WTC11 (cell line): ENCODE measurements around the gene MVD. TPM values are rescaled to one million over a fixed set of nuclear protein-coding genes. Genes with fewer than 3 reads are reported as not detected.

ENCODE experiments used
- ATAC-seq: fragments of 200-7000 bp; cut with Tn5 transposase; 2 replicates; pipeline ENCODE4 v1.10.0; 2021; ENCODE audit warnings: mild to moderate bottlenecking, moderate library complexity
- CTCF ChIA-PET: fragments of 300-600 bp; sonication (Branson Sonifier 250); formaldehyde crosslinking; loops from one replicate; lab custom pipeline; 2021; ENCODE audit warnings: antibody characterized with exemption; lab: Charles Lee
- POLR2A ChIA-PET: fragments of 350-600 bp; sonication (Branson Sonifier 250); formaldehyde crosslinking; loops from one replicate; lab custom pipeline; 2021; ENCODE audit warnings: antibody characterized with exemption; lab: Charles Lee
- DNase-seq: peaks from one replicate; pipeline ENCODE4 v3.0.0; 2021; ENCODE audit warnings: low spot score
- H3K27ac Mint-ChIP-seq: 2 replicates; pipeline ENCODE4 v1.8.0; 2021; ENCODE audit warnings: mixed read lengths
- H3K27me3 Mint-ChIP-seq: 2 replicates; pipeline ENCODE4 v1.8.0; 2021; ENCODE audit warnings: low read depth, mild to moderate bottlenecking, moderate library complexity, mixed read lengths
- H3K36me3 Mint-ChIP-seq: 2 replicates; pipeline ENCODE4 v1.8.0; 2021; ENCODE audit warnings: mixed read lengths
- H3K4me1 Mint-ChIP-seq: 2 replicates; pipeline ENCODE4 v1.8.0; 2022; ENCODE audit warnings: mixed read lengths
- H3K4me3 Mint-ChIP-seq: 2 replicates; pipeline ENCODE4 v1.8.0; 2021; ENCODE audit warnings: mild to moderate bottlenecking, moderate library complexity, mixed read lengths
- H3K9me3 Mint-ChIP-seq: 2 replicates; pipeline ENCODE4 v1.8.0; 2021; ENCODE audit warnings: mixed read lengths
- CDX4 ChIP-seq: fragments of 250-450 bp; sonication (Bioruptor Pico); IDR thresholded peaks from 2 replicates; pipeline ENCODE4 v1.9.0; 2021; ENCODE audit warnings: moderate library complexity, mild to moderate bottlenecking, inconsistent platforms, borderline replicate concordance
- E2F1 ChIP-seq: sonication (generic); formaldehyde crosslinking; IDR thresholded peaks from 2 replicates; pipeline ENCODE4 v1.8.0; 2022; ENCODE audit warnings: mild to moderate bottlenecking, missing genetic modification reagents
- FOXP4 ChIP-seq: sonication (generic); formaldehyde crosslinking; IDR thresholded peaks from 2 replicates; pipeline ENCODE4 v1.8.0; 2022; ENCODE audit warnings: mild to moderate bottlenecking, missing genetic modification reagents
- MYBL2 ChIP-seq: sonication (generic); formaldehyde crosslinking; IDR thresholded peaks from 2 replicates; pipeline ENCODE4 v1.8.1; 2023; ENCODE audit warnings: mild to moderate bottlenecking, moderate library complexity, missing genetic modification reagents
- PRRX2 ChIP-seq: fragments of 250-450 bp; sonication (Bioruptor Pico); IDR thresholded peaks from 2 replicates; pipeline ENCODE4 v1.8.0; 2021; ENCODE audit warnings: mild to moderate bottlenecking
- ZNF219 ChIP-seq: sonication (generic); formaldehyde crosslinking; IDR thresholded peaks from 2 replicates; pipeline ENCODE4 v1.8.0; 2023; ENCODE audit warnings: missing genetic modification reagents, mild to moderate bottlenecking, borderline replicate concordance
- ZNF281 ChIP-seq: sonication (generic); formaldehyde crosslinking; IDR thresholded peaks from 2 replicates; pipeline ENCODE4 v1.8.0; 2023; ENCODE audit warnings: mild to moderate bottlenecking, missing genetic modification reagents
- ZNF423 ChIP-seq: fragments of 250-450 bp; sonication (Bioruptor Pico); IDR thresholded peaks from 2 replicates; pipeline ENCODE4 v2.1.2; 2022; ENCODE audit warnings: mild to moderate bottlenecking, moderate library complexity
- total RNA-seq: library from RNA; stranded (reverse); gene quantifications from 3 replicates; pipeline ENCODE4 v1.2.3, GENCODE V29; 2021
- TF ChIP-seq, protein P1 (sequence below): fragments of 250-450 bp; sonication (Bioruptor Pico); IDR thresholded peaks from 2 replicates; pipeline ENCODE4 v1.8.0; 2021; ENCODE audit warnings: mild to moderate bottlenecking
- TF ChIP-seq, protein P2 (sequence below): sonication (generic); formaldehyde crosslinking; IDR thresholded peaks from 2 replicates; pipeline ENCODE4 v1.8.1; 2023; ENCODE audit warnings: mild to moderate bottlenecking, missing genetic modification reagents
- TF ChIP-seq, protein P3 (sequence below): sonication (generic); formaldehyde crosslinking; conservative IDR thresholded peaks from 2 replicates; pipeline ENCODE4 v1.8.1; 2023; ENCODE audit warnings: mild to moderate bottlenecking, low read depth, missing genetic modification reagents, moderate library complexity
- TF ChIP-seq, protein P4 (sequence below): sonication (generic); formaldehyde crosslinking; IDR thresholded peaks from 2 replicates; pipeline ENCODE4 v1.8.1; 2022; ENCODE audit warnings: low read depth, mild to moderate bottlenecking, moderate library complexity, missing genetic modification reagents, borderline replicate concordance
- TF ChIP-seq, protein P5 (sequence below): sonication (generic); formaldehyde crosslinking; IDR thresholded peaks from 2 replicates; pipeline ENCODE4 v1.8.0; 2023; ENCODE audit warnings: missing genetic modification reagents

Gene MVD
- total RNA-seq, 1 experiment from 2014 or later, result 113 TPM

GRCh38 chr16:88692861-88693260 is 30.0 kb upstream of the MVD start:
- Mint-ChIP-seq H3K27ac (no peak overlapping the region), H3K4me1 (peaks cover 6% of the 10 kb centered on the region; the same call in 1 of the 2 replicates), H3K4me3 (no peak overlapping the region), H3K36me3 (peaks cover 3% of the 10 kb centered on the region; the same call in 1 of the 2 replicates), H3K9me3 (no peaks in the 10 kb centered on the region), H3K27me3 (peaks cover 15% of the 10 kb centered on the region)
- ATAC-seq, result no peak
- ChIA-PET POLR2A (no interaction called here), CTCF (interaction anchor here (2.7 kb wide), 1 partner anchor 44 kb away, joined by 22 read pairs; no protein-coding TSS in a partner anchor)
- TF ChIP-seq, protein P1, sequence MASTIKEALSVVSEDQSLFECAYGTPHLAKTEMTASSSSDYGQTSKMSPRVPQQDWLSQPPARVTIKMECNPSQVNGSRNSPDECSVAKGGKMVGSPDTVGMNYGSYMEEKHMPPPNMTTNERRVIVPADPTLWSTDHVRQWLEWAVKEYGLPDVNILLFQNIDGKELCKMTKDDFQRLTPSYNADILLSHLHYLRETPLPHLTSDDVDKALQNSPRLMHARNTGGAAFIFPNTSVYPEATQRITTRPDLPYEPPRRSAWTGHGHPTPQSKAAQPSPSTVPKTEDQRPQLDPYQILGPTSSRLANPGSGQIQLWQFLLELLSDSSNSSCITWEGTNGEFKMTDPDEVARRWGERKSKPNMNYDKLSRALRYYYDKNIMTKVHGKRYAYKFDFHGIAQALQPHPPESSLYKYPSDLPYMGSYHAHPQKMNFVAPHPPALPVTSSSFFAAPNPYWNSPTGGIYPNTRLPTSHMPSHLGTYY (CRISPR knock-in tag), result no peak
- TF ChIP-seq, protein P2, sequence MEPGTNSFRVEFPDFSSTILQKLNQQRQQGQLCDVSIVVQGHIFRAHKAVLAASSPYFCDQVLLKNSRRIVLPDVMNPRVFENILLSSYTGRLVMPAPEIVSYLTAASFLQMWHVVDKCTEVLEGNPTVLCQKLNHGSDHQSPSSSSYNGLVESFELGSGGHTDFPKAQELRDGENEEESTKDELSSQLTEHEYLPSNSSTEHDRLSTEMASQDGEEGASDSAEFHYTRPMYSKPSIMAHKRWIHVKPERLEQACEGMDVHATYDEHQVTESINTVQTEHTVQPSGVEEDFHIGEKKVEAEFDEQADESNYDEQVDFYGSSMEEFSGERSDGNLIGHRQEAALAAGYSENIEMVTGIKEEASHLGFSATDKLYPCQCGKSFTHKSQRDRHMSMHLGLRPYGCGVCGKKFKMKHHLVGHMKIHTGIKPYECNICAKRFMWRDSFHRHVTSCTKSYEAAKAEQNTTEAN, result no peak
- TF ChIP-seq PRRX2 (CRISPR knock-in tag) (no peak), MYBL2 (CRISPR knock-in tag) (no peak), FOXP4 (CRISPR knock-in tag) (no peak), E2F1 (CRISPR knock-in tag) (no peak), ZNF219 (CRISPR knock-in tag) (no peak), ZNF423 (CRISPR knock-in tag) (no peak), CDX4 (no peak), ZNF281 (CRISPR knock-in tag) (no peak)
- TF ChIP-seq, protein P3, sequence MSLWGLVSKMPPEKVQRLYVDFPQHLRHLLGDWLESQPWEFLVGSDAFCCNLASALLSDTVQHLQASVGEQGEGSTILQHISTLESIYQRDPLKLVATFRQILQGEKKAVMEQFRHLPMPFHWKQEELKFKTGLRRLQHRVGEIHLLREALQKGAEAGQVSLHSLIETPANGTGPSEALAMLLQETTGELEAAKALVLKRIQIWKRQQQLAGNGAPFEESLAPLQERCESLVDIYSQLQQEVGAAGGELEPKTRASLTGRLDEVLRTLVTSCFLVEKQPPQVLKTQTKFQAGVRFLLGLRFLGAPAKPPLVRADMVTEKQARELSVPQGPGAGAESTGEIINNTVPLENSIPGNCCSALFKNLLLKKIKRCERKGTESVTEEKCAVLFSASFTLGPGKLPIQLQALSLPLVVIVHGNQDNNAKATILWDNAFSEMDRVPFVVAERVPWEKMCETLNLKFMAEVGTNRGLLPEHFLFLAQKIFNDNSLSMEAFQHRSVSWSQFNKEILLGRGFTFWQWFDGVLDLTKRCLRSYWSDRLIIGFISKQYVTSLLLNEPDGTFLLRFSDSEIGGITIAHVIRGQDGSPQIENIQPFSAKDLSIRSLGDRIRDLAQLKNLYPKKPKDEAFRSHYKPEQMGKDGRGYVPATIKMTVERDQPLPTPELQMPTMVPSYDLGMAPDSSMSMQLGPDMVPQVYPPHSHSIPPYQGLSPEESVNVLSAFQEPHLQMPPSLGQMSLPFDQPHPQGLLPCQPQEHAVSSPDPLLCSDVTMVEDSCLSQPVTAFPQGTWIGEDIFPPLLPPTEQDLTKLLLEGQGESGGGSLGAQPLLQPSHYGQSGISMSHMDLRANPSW, result no peak
- TF ChIP-seq, protein P4, sequence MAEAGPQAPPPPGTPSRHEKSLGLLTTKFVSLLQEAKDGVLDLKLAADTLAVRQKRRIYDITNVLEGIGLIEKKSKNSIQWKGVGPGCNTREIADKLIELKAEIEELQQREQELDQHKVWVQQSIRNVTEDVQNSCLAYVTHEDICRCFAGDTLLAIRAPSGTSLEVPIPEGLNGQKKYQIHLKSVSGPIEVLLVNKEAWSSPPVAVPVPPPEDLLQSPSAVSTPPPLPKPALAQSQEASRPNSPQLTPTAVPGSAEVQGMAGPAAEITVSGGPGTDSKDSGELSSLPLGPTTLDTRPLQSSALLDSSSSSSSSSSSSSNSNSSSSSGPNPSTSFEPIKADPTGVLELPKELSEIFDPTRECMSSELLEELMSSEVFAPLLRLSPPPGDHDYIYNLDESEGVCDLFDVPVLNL (CRISPR knock-in tag), result no peak
- TF ChIP-seq, protein P5, sequence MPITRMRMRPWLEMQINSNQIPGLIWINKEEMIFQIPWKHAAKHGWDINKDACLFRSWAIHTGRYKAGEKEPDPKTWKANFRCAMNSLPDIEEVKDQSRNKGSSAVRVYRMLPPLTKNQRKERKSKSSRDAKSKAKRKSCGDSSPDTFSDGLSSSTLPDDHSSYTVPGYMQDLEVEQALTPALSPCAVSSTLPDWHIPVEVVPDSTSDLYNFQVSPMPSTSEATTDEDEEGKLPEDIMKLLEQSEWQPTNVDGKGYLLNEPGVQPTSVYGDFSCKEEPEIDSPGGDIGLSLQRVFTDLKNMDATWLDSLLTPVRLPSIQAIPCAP (CRISPR knock-in tag), result no peak
- DNase-seq, result no peak
